ENCODE data around the gene IKBKE.

The IKBKE gene

DNA sequence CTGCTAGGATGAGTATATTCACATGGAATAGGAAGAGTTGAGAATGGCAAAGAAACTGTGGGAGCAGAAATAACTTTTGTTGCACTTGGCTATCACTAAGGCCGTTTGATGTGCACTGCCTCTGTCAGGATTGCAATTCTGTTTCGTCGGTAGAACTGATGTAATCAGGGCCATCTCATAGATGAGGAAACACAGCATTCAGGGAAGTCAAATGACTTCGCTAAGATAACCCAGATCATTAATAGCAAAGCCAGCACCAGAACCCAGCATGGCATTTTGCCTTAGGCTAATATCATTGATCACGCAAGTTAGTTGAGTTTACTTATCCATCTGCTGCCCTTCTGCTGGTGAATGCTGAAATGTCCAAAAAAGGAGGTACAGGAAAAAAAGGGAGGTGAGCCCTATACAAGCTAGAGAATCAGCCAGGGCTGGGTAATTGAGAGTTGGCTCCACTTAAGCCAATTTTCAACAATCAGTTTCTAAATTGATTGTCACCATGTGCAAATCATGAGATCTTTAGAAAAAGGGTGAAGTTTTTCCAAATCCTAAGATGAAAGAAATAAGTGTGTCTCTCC is 44.6 kb downstream of the IKBKE start:
- DNase-seq: peak in 1 of 2 experiments; percentile 61

GRCh38 chr1:206516728-206516990 is 46.4 kb downstream of the IKBKE start:
- no peak for DNase-seq

DNA sequence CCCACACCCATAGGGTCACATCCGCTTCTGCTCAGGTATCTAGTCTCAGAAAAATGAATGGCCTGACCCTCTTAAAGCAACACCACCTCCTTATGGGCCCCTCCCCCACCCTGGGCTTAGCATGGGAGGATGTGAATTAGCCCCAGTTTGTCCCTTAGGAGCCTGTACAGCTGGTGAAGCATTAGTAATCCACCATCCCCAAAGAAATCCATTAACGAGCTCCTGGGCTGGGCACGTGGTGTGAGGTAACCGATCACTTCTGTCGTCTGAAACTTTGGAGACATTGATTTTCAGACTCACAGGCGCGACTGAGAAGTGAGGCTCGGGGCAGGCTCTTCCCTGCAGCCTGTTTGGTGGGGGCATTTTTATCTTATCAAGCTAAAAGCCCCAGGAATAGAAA is 47.5 kb downstream of the IKBKE start:
- no peak for DNase-seq

- DNase-seq: no peak
Observed at GRCh38 chr1:206518206-206518605, 47.9 kb downstream of the IKBKE start.

- DNase-seq: no peak
Observed at GRCh38 chr1:206518743-206519142, 48.5 kb downstream of the IKBKE start.

- DNase-seq: no peak
Observed at GRCh38 chr1:206521127-206521526, 50.9 kb downstream of the IKBKE start.

DNA sequence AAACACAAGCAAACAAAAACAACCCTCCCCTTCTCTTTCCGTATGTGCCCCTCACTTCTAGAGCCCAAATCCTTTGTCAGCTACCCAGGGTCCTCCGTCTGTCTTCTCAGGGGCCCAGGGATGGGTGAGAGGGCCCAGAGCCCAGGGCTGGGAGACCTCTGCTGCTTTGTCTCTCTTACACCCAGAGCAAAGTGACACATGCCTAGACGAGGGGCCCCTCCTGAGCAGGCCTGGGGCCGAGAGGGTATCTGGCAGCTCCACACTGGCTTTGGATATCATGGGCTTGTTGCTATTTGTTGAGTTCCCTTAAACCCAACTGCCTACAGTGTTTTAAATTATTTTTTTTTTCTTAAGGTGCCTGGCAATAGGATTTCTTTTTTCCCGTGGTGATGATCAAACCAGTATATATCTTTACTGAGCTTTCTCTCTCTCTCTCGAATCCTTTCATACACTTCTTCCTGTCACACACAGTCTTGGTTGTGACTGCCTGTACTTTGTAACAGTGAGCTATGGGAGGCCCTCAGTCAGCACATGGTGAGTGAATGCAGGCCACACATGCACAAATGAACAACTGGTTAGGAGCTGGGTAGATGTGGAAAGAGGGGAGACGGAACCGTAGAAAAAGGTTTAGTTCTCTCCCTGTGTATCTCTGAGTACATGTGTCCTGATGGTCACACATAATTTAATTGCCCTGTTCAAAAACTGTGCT is 51.6 kb downstream of the IKBKE start:
- no peak for DNase-seq

DNA sequence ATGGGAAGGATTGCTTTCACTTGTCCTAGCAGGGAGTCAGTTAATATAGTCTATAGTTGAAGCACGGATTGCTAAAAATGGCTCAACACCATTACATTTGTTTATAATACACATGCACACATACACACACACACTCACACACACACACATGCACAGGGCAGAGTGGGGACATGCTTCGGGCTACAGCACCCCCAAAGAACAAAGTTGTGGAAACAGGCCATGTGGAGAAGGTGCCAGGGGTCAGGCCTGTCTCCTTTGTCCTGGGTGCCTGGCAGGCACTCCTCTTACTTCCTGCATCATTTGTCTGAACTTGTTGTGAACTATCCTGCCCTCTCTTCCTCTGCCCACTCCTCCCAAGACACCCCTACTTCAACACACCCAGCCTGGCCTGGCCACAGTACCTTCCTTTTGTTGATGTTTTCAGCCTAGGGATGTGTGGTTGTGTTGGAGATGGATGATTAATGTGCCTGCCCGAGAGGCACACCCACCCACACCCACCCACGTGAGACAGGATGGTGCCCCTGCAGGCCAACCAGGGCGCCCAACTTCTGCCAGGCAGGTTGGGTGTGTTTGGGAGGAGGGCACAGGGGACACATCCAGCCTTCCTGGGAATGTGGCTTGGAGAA is 54.6 kb downstream of the IKBKE start:
- no peak for DNase-seq

DNA sequence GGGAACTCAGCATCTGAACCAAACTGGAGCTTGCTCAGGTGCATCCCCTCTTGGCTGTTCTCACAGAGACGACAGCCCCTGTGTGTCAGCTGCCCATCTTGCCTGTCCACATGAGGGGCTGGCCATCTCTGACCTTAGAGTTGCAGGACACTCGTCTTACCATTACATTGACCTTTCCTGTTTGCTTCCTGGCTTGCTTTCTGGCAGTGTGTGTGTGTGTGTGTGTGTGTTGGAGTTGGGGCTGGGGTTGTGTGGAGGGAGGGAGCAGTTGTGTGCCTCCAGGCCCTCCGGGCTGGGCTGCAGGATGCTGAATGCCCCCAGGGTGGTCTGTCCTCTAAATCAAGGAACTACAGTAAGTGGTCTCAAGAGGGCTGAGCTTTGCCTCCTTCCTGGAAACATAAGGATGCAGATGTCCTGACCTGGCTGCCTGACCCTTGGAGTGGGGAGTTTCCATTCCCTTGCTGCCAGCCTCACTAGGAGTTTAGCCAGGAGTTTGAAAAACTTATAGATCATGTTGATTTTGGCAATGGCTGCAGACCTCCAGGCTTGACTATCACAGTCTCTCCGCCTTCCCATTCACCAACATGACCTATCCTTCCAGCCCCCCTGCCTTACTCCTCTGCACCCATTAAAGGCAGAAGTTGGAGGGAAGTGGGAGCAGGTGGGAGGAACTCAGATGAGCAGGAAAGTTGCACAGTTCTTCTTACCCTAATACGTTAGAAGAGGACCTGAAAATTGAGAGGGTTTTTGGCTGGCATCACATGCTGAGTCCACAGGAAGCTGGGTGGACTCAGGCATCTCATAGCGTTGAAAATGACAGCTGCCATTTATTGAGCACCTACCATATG is 56.0 kb downstream of the IKBKE start:
- peak; percentile 73 to 76 for DNase-seq

DNA sequence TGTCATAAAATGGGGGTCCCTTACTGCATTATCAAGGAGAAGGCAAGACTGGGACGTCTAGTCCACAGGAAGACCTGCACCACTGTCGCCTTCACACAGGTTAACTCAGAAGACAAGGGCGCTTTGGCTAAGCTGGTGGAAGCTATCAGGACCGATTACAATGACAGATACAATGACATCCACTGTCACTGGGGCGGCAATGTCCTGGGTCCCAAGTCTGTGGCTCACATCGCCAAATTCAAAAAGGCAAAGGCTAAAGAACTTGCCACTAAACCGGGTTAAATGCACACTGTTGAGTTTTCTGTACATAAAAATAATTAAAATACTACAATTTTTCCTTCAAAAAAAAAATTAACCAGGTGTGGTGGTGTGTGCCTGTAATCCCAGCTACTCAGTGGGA is 59.1 kb downstream of the IKBKE start:
- DNase-seq: no peak

DNA sequence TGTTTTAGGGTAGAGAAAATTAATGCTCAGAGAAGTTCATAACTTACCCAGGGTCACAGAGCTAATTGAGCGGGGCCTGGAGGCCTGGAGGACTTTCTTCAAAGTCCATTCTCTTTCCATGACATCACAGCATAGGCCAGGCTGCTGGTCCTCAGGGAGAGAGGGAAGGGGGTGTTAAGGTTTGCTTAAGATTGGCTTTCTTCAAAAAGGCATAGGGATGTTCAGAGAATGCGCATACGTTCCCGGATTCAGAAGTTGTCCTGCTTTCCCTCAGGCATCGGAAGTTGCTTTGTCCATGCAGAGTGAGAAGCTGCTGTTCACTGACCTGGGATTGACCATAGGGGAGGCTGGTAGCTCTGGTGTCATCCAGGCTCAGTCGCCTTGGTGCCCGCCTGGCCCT is 62.1 kb downstream of the IKBKE start:
- no peak for DNase-seq

- DNase-seq: no peak
Observed at GRCh38 chr1:206534552-206534951, 64.3 kb downstream of the IKBKE start.

DNA sequence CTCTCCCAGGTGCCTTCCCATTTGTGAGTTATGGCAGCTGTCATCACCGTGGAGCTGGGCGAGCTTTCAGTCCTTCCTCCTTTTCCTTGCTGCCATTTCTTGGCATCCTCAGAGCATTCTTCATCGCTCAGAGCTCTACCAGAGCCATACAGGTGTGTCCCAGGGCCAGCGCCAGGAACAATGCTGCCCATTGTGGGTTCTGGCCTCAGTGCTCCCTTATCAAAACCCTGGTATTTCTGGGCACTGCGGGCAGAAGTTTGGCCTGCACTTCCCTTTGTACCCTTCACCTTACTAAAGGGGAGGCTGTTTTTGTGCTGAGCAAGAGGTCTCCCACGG is 65.5 kb downstream of the IKBKE start:
- DNase-seq: no peak

- DNase-seq: no peak
Observed at GRCh38 chr1:206537141-206537540, 66.9 kb downstream of the IKBKE start.

- DNase-seq: no peak
Observed at GRCh38 chr1:206538086-206538770, 68.0 kb downstream of the IKBKE start.

DNA sequence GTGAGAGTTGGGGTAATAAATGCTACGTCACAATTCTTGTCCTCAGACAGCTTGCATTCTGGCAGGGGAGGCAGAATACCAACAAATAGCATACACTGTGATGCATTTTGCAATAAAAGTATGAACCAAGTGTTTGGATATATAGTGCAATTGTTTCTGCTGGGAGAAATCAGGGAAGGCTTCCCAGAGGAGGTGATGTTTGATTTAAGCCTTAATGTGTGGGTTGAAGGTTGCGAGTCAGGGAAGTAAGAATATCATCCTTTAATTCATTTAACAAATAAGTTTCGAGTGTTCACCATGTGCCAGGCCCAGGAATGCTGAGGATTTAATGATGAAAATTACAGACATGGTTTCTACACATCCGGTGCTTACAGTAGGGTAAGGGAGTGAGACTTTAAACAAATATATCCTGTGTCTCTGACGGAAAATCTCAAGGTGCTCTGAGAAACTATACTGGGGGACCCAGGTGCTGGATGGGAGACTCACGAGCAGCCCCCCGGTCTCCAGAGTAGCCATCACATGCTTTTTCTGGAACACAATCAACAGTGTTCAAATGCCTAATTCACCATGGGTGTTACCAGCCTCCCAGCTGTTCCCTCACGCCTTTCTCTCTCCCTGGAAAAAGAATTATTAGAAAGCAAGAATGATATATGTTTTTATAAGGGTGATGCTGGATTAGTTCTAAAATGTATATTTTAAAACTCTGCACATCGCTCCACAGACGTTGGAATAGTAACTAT is 68.8 kb downstream of the IKBKE start:
- DNase-seq: no peak

GRCh38 chr1:206540044-206540780 is 69.9 kb downstream of the IKBKE start:
- peak; percentile 85 to 94 for DNase-seq

DNA sequence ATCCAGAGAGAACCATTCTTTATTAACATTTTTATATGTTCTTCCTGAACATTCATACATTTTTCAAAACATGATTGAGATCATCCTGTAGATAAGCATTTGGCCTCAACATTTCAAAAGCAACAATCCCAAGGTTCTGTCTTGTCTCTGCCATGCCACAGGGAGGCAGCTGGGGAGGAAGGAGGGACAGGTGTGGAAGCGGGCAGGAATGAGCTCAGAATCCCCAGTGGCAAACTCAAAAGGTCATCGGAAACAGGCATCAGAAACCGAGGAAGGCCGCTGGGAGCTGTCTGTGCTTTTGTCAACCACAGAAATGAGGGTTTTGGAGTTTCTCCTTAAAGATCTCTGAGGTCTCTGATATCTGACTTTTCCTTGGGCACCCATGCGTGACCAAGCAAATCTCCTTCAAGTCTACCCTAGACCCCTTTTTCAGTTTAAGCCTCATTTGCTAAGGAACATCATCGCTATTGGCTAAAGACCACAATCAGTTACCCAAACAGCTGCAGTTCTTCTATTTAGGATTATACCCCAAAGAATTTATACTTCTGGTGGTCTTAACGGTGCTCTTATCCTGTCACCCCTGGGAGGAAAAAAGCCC is 71.1 kb downstream of the IKBKE start:
- DNase-seq: no peak

GRCh38 chr1:206544562-206545257 is 74.4 kb downstream of the IKBKE start:
- peak; percentile 23 to 71 for DNase-seq

DNA sequence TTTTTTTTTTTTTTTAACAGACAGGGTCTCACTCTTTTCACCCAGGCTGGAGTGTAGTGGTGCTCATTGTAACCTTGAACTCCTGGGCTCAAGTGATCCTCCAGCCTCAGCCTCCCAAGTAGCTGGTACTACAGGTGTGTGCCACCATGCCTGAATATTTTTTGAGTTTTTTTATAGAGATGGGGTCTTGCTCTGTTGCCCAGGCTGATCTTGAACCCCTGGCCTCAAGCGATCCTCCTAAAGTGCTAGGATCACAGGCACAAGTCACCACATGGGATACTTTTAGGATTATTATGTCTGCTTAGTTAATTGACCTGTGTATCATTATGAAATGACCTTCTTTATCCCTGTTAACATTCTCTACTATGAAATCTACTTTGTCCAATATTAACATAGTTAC is 75.1 kb downstream of the IKBKE start:
- no peak for DNase-seq
